Fibroblast of lung (primary cell): ENCODE data around the gene SPRR3. TPM values are rescaled to one million over a fixed set of nuclear protein-coding genes. Genes with fewer than 3 reads are reported as not detected.
"Not testable (repeated sequence)": the region's sequence is repeated elsewhere in the genome, so short reads cannot be mapped to it uniquely, and the experiment has no call there.

Experiments
- DNase-seq, 2 donors: peaks; one replicate each; pipeline versions ENCODE4 v3.0.0 to v3.0.0-alpha.2; 2010; ENCODE audit warnings: low read depth in 2 of 2
- H2AFZ ChIP-seq: 2 replicates; pipeline ENCODE4 v1.5.1; 2012; ENCODE audit warnings: low read length, control low read depth, inconsistent platforms
- H3K27ac ChIP-seq: 2 replicates; pipeline ENCODE4 v1.5.1; 2011; ENCODE audit warnings: low read length, control low read depth; ENCODE audit not compliant: insufficient read depth
- H3K27me3 ChIP-seq: 2 replicates; pipeline ENCODE4 v1.5.1; 2011; ENCODE audit warnings: mild to moderate bottlenecking, low read length; ENCODE audit not compliant: control insufficient read depth, insufficient read depth
- H3K36me3 ChIP-seq: 2 replicates; pipeline ENCODE4 v1.5.1; 2011; ENCODE audit warnings: low read length; ENCODE audit not compliant: control insufficient read depth, insufficient read depth
- H3K4me1 ChIP-seq: 2 replicates; pipeline ENCODE4 v1.5.1; 2011; ENCODE audit warnings: low read length; ENCODE audit not compliant: control insufficient read depth, insufficient read depth; ENCODE audit errors: extremely low read depth
- H3K4me2 ChIP-seq: 2 replicates; pipeline ENCODE4 v1.5.1; 2011; ENCODE audit warnings: low read length, control low read depth; ENCODE audit not compliant: insufficient read depth; ENCODE audit errors: extremely low read depth
- H3K4me3 ChIP-seq, 4 experiments: fragments of 200-600 bp in 1 of 4; sonication (generic) in 1 of 4; replicated peaks in 1 of 4; 2 replicates each; pipeline ENCODE4 v1.5.1; 2011 to 2016; ENCODE audit warnings: low read length in 4 of 4, low read depth in 3 of 4, mild to moderate bottlenecking in 3 of 4, control low read depth in 2 of 4, inconsistent platforms in 1 of 4, mixed read lengths in 1 of 4; ENCODE audit not compliant: insufficient read depth in 1 of 4; ENCODE audit errors: control extremely low read depth in 1 of 4
- H3K79me2 ChIP-seq: 2 replicates; pipeline ENCODE4 v1.5.1; 2012; ENCODE audit warnings: mild to moderate bottlenecking, low read length, inconsistent platforms; ENCODE audit not compliant: control insufficient read depth, insufficient read depth
- H3K9ac ChIP-seq: 2 replicates; pipeline ENCODE4 v1.5.1; 2011; ENCODE audit warnings: mild to moderate bottlenecking, low read length, control low read depth; ENCODE audit not compliant: insufficient read depth
- H3K9me3 ChIP-seq: 2 replicates; pipeline ENCODE4 v1.5.1; 2012; ENCODE audit warnings: low read depth, low read length; ENCODE audit not compliant: control insufficient read depth, insufficient read depth
- H4K20me1 ChIP-seq: 2 replicates; pipeline ENCODE4 v1.5.1; 2011; ENCODE audit warnings: low read length; ENCODE audit not compliant: control insufficient read depth, insufficient read depth; ENCODE audit errors: extremely low read depth
- EZH2 ChIP-seq: IDR thresholded peaks from 2 replicates; pipeline ENCODE4 v1.5.1; 2012; ENCODE audit warnings: low read length, control low read depth, mild to moderate bottlenecking; ENCODE audit errors: missing control alignments
- polyA plus RNA-seq, 2 donors: library from polyadenylated mRNA; depleted of rRNA in 1 of 2; stranded (reverse) in 1 of 2; unstranded in 1 of 2; fragments of >200 nt; gene quantifications; 2 replicates each; pipeline ENCODE4 v1.2.1, GENCODE V29; 2011 to 2012; ENCODE audit warnings: missing spikeins in 1 of 2
- total RNA-seq: library from RNA; depleted of rRNA; stranded (reverse); fragments of >200 nt; gene quantifications from 2 replicates; pipeline ENCODE4 v1.2.1, GENCODE V29; 2014
- TF ChIP-seq, protein P1 (sequence below), 2 donors: IDR thresholded peaks in 1 of 2; conservative IDR thresholded peaks in 1 of 2; 1 replicate in 1 of 2; 2 replicates in 1 of 2; pipeline ENCODE4 v1.5.1; 2011 to 2012; ENCODE audit warnings: low read length in 2 of 2, control low read depth in 1 of 2, inconsistent platforms in 1 of 2, low read depth in 1 of 2, mild to moderate bottlenecking in 1 of 2

Gene SPRR3
- total and polyA plus RNA-seq, 2 donors (not counting 1 experiment from before 2014, with no cell fraction given), result not detected

DNA sequence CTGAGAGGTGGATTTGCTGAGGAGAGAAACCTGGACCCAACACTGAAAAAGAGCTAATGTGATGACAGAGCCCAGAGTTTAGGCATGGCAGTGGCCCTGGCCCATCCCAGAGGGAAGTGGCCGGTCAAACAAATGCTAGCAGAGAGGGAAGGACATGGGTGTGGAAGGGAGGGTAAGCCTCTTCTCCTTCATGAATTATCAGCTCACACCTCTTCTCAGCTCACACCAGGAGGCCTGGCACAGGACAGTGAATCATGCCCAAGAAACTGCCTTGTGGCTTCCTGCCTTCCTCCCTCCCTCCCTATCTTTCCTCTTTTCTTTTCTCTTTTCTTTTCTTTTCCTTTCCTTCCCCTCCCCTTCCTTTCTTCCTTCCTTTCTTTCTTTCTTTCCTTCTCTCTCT, 1.3 kb upstream of the SPRR3 start:
- TF ChIP-seq, protein P1, sequence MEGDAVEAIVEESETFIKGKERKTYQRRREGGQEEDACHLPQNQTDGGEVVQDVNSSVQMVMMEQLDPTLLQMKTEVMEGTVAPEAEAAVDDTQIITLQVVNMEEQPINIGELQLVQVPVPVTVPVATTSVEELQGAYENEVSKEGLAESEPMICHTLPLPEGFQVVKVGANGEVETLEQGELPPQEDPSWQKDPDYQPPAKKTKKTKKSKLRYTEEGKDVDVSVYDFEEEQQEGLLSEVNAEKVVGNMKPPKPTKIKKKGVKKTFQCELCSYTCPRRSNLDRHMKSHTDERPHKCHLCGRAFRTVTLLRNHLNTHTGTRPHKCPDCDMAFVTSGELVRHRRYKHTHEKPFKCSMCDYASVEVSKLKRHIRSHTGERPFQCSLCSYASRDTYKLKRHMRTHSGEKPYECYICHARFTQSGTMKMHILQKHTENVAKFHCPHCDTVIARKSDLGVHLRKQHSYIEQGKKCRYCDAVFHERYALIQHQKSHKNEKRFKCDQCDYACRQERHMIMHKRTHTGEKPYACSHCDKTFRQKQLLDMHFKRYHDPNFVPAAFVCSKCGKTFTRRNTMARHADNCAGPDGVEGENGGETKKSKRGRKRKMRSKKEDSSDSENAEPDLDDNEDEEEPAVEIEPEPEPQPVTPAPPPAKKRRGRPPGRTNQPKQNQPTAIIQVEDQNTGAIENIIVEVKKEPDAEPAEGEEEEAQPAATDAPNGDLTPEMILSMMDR (conservative IDR thresholded peaks at IDR 0.05 in 1 of 2, IDR thresholded peaks at IDR 0.05 in 1 of 2; ENCODE audit: low read depth in 1 of 2, low read length in 2 of 2), result no peak
- no peak for TF ChIP-seq EZH2
- no peak for DNase-seq
- H3K4me2 ChIP-seq, result no peak overlapping the region
- H3K4me1 ChIP-seq, result no peaks in the 10 kb centered on the region
- H3K79me2 ChIP-seq, result no peaks in the 10 kb centered on the region
- H3K36me3 ChIP-seq, result no peaks in the 10 kb centered on the region
- peaks cover 3% of the 10 kb centered on the region for H3K27me3 ChIP-seq
- no peak overlapping the region for H3K4me3 ChIP-seq
- no peak overlapping the region for H3K9ac ChIP-seq
- H4K20me1 ChIP-seq, result no peaks in the 10 kb centered on the region
- H3K27ac ChIP-seq, result no peak overlapping the region
- no peak overlapping the region for H2AFZ ChIP-seq
- H3K9me3 ChIP-seq, result no peaks in the 10 kb centered on the region

DNA sequence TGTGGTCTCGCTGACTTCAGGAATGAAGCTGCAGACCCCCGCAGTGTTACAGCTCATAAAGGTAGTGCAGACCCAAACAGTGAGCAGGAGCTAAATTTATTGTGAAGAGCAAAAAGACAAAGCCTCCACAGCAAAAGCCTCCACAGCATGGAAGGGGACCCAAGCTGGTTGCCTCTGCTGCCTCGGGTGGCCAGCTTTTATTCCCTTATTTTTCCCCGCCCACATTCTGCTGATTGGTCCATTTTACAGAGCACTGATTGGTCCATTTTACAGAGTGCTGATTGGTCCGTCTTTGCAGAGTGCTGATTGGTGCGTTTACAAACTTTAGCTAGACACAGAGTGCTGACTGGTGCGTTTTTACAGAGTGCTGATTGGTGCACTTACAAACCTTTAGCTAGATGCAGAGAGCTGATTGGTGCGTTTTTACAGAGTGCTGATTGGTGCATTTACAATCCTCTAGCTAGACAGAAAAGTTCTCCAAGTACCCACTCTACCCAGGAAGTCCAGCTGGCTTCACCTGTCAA, 9.7 kb downstream of the SPRR3 start:
- H3K4me2 ChIP-seq, H3K4me3 ChIP-seq, H3K79me2 ChIP-seq, DNase-seq, H4K20me1 ChIP-seq, H3K4me1 ChIP-seq, H3K27ac ChIP-seq, H2AFZ ChIP-seq, H3K36me3 ChIP-seq, H3K27me3 ChIP-seq, H3K9ac ChIP-seq, H3K9me3 ChIP-seq: not testable (repeated sequence)

DNA sequence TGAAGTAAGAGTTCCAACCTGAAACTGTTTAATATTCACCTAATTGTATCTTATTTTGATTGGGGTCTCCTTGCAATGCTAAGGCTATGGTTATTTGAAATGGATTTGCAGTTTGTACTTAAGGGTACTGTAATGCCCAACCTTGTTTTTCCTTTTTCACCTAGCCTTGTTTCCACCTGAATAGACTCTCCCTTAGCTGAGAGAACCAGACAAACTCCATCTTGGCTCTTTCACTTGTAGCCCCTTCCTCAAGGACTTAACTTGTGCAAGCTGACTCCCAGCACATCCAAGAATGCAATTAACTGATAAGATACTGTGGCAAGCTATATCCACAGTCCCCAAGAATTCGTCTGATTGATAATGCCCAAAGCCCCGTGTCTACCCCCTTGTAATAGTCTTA, 20.3 kb downstream of the SPRR3 start:
- H2AFZ ChIP-seq, H3K4me2 ChIP-seq, H3K36me3 ChIP-seq, DNase-seq, H3K4me3 ChIP-seq, H3K9ac ChIP-seq, H3K4me1 ChIP-seq, H3K79me2 ChIP-seq, H3K27me3 ChIP-seq, H3K27ac ChIP-seq, H4K20me1 ChIP-seq, H3K9me3 ChIP-seq: not testable (repeated sequence)

DNA sequence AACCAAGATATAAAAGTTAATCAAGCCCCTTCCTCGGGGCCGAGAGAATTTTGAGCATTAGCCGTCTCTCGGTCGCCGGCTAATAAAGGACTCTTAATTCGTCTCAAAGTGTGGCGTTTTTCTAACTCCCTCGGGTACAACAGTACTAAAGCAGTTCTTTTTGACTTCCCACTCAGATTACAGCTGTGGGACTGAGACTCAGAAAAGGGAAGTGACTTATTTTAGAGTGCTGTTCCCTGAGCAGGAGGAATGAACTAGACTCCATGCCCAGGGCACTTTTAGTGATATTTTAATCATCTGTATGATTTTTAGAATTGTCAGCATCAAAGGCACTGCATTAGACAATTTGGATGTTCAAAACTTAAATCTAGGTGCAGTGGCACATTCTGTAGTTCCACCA, 20.8 kb downstream of the SPRR3 start:
- H3K79me2 ChIP-seq, H3K4me2 ChIP-seq, H3K27me3 ChIP-seq, H3K9me3 ChIP-seq, H3K27ac ChIP-seq, H3K4me1 ChIP-seq, DNase-seq, H3K9ac ChIP-seq, H4K20me1 ChIP-seq, H3K4me3 ChIP-seq, H2AFZ ChIP-seq, H3K36me3 ChIP-seq: not testable (repeated sequence)
